Colonic mucosa (tissue), 4 donors: ENCODE results near the gene LMO1. TPM values are rescaled to one million over a fixed set of nuclear protein-coding genes. Genes with fewer than 3 reads are reported as not detected.
A peak's percentile ranks its signal among the peaks of the same experiment; 100 is the strongest.

Experiments
- DNase-seq: peaks from one replicate; pipeline ENCODE4 v3.0.0-alpha.2; 2020
- H3K27ac ChIP-seq: fragments of 200-600 bp; one replicate; pipeline ENCODE4 v1.8.0; 2021
- H3K27me3 ChIP-seq: fragments of 200-600 bp; one replicate; pipeline ENCODE4 v1.8.0; 2021
- H3K36me3 ChIP-seq: fragments of 200-600 bp; one replicate; pipeline ENCODE4 v1.8.0; 2021
- H3K4me1 ChIP-seq: fragments of 200-600 bp; one replicate; pipeline ENCODE4 v1.8.0; 2021; ENCODE audit warnings: mild to moderate bottlenecking
- H3K4me3 ChIP-seq: fragments of 200-600 bp; one replicate; pipeline ENCODE4 v1.8.0; 2021
- H3K9ac ChIP-seq, 2 donors: one replicate each; pipeline ENCODE4 v1.7.0; 2013; ENCODE audit warnings: control low read depth in 2 of 2, low read depth in 2 of 2, low read length in 2 of 2
- H3K9me3 ChIP-seq: fragments of 200-600 bp; one replicate; pipeline ENCODE4 v1.8.0; 2021
- intact Hi-C: fragments of 100-400 bp; cut with DNase I; formaldehyde crosslinking; loops from one replicate; pipeline ENCODE4 v1.14.1; 2022
- total RNA-seq, 2 donors: library from RNA; stranded (reverse); fragmentation: NEBNext Ultra II Directional in 1 of 2; extraction: Animal tissue kit (Norgen Biotek cat#: 25700) in 1 of 2; gene quantifications; one replicate each; pipeline ENCODE4 v1.2.1, GENCODE V29; 2021
- TF ChIP-seq, protein P1 (sequence below): fragments of 200-600 bp; IDR thresholded peaks from one replicate; pipeline ENCODE4 v1.8.0; 2022; ENCODE audit warnings: antibody characterized with exemption, mild to moderate bottlenecking
- donor health status: healthy.
- donor health status: DM: no; HTN: no; CAD: no.
- donor health status: DM: no; HTN: no; CAD: no.

LMO1 gene
- total RNA-seq, 2 donors from 2014 or later, result not detected

DNA sequence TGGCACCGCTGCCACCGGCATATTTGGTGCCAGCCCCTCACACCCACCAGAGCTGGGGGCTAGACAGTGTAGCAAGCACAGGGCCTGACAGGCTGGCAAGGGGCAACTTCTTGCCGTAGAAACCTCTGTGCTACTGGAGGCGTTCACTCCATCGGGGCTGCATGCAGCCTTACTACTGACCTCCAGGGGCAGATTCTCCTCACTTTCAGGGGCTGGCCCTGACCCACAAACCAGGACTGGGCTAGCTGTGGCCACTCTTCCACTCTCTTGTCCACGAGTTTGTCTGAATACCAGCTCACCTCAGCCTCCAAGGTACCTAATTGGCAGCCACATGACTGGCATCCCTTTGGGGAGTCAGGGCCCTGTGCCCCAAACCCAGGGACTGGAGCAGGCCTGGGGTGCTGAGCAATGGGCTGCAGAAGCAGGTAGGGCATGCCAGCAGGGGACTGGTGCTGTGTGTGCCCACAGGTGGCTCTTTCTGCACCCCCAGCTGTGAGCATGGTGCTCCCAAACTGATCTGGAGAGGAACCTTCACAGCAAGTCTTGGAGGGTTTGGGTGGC lies 2.1 kb upstream of the LMO1 start:
- DNase-seq, result no peak
- intact Hi-C loops, result no loop called here
- peaks cover 69% of the 10 kb centered on the region for H3K27me3 ChIP-seq

DNA sequence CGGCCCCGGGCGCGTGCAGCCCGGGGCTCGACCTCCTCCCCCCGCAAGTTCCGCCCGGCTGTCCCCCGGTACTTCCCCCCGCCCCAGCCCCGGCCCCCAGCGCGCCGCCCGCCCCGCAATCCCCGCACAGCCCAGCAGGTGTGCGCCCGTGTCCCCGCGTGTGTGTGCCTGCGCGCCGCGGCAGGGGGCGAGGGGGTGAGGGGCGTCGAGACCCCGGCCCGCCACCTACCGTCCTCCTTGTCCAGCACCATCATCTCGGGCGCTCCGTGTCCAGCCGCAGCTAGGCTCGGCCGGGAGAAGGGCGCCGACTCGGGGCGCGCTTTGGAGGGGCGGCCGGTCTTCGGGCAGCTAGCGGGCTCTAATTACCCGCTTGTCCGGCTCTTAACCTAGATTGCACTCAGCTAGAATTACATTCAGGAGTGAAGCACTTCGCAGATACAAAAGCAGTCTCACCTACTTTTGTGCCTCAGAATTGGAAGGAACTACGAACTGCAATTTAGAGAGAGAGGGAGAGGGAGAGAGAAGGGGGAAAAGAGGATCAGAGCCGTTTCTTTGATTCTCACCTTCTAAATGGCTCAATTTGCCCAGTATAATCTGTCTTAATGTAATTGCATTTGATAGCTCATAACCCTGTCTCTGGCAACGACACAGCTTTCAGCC lies 439 bp downstream of the LMO1 start:
- no peaks in the 10 kb centered on the region for H3K9me3 ChIP-seq
- DNase-seq, result no peak
- H3K27me3 ChIP-seq, result peaks cover 52% of the 10 kb centered on the region
- TF ChIP-seq, protein P1, sequence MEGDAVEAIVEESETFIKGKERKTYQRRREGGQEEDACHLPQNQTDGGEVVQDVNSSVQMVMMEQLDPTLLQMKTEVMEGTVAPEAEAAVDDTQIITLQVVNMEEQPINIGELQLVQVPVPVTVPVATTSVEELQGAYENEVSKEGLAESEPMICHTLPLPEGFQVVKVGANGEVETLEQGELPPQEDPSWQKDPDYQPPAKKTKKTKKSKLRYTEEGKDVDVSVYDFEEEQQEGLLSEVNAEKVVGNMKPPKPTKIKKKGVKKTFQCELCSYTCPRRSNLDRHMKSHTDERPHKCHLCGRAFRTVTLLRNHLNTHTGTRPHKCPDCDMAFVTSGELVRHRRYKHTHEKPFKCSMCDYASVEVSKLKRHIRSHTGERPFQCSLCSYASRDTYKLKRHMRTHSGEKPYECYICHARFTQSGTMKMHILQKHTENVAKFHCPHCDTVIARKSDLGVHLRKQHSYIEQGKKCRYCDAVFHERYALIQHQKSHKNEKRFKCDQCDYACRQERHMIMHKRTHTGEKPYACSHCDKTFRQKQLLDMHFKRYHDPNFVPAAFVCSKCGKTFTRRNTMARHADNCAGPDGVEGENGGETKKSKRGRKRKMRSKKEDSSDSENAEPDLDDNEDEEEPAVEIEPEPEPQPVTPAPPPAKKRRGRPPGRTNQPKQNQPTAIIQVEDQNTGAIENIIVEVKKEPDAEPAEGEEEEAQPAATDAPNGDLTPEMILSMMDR, result no peak
- no peak overlapping the region for H3K27ac ChIP-seq
- peak overlapping the region; percentile 35 for H3K4me3 ChIP-seq
- peaks cover 5% of the 10 kb centered on the region for H3K4me1 ChIP-seq
- intact Hi-C loops, result no loop called here
- H3K9ac ChIP-seq, result no peak overlapping the region
- H3K36me3 ChIP-seq, result no peaks in the 10 kb centered on the region

More for the DNA sequence above, 2.1 kb upstream of the LMO1 start:
- TF ChIP-seq, protein P1, result no peak
- no peak overlapping the region for H3K4me3 ChIP-seq
- H3K36me3 ChIP-seq, result no peaks in the 10 kb centered on the region
- H3K9ac ChIP-seq, result no peak overlapping the region
- H3K9me3 ChIP-seq, result no peaks in the 10 kb centered on the region
- H3K27ac ChIP-seq, result no peak overlapping the region
- H3K4me1 ChIP-seq, result peaks cover 5% of the 10 kb centered on the region

DNA sequence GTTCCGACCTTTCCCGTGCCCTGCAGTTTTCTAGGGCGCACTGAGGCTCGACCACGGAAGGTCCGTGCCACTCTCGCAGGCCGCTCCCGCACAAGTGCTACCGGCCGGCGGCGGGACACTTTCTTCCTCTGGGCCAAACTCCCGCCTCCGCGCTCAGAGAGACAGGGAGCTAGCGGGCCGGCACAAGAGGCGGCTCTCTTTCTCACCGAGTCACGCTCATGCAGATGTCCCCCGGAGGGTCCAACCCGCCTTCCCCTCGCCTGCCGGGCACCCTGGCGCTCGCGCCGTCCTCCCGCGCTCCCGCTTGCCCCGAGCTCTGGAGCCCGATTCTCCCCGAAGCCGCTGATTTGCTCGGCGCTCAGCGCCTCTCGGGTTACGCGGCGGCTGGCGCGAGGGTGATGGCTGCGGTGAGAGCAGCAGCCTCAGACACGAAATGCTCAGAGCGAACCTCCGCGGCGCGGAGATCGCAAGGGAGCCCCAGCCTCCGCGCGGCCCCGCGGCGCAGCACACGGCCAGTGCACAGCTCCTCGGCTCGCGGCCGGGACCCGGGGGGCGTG lies 1.0 kb downstream of the LMO1 start:
- H3K4me1 ChIP-seq, result peaks cover under 1% of the 10 kb centered on the region
- no peak overlapping the region for H3K27ac ChIP-seq
- no peaks in the 10 kb centered on the region for H3K36me3 ChIP-seq
- no peak for DNase-seq
- H3K9ac ChIP-seq, result no peak overlapping the region
- H3K9me3 ChIP-seq, result no peaks in the 10 kb centered on the region
- H3K27me3 ChIP-seq, result peaks cover 46% of the 10 kb centered on the region
- intact Hi-C loops, result no loop called here
- H3K4me3 ChIP-seq, result peak overlapping the region; percentile 35
- TF ChIP-seq, protein P1, result no peak

DNA sequence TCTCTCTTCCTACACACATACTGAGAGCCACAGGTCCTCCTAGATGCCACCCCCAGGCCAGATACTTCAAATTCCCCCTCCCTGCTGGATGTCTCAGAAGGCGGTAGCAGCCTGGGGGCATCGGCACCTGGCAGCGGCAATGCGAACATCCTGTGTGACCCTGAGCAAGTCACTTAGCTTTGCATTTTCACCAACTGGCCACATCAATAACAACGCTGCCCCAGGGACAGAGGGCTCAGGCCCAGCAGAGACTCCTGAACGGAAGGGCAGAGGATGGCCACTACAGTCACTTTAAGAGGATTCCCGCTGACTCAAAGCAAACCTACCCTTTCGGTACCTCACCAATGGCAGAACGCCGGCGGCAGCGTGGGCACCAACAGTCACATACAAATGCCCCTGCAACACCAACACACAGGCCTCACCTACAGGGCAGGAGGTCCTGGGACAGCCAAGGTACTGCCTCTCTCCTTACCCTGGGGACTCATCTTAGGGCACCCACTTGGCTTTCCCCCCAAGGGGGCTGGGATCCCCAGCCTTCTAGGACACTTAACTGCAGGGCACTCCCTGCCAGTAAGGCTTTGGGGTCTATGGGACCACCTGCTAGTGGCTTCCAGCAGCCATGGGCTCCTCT lies 1.6 kb downstream of the LMO1 start:
- no peak overlapping the region for H3K4me3 ChIP-seq
- peaks cover 40% of the 10 kb centered on the region for H3K27me3 ChIP-seq
- no peak overlapping the region for H3K27ac ChIP-seq
- no peaks in the 10 kb centered on the region for H3K4me1 ChIP-seq
- no peak overlapping the region for H3K9ac ChIP-seq
- no peaks in the 10 kb centered on the region for H3K9me3 ChIP-seq
- no peaks in the 10 kb centered on the region for H3K36me3 ChIP-seq
- DNase-seq, result no peak
- intact Hi-C loops, result no loop called here
- TF ChIP-seq, protein P1, result no peak

DNA sequence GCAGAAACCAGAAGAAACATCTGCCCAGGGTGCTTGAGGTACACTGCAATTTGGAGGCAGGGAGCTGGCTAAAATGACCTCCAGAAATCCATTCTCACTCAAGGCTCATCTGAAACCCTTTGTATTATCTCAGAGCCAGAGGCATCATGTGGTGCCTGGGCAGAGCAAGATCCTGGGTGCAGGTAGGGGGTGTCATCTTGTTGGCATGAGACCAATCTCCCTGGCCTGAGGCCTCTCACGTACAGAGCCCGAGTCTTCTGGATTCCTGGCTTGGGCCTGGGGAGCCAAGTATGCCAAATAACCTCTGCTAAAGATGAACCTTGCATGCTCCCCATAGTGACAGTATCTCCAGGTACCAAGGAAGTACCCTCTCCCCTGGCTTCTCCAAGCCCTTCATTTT lies 2.4 kb downstream of the LMO1 start:
- H3K4me1 ChIP-seq, result no peaks in the 10 kb centered on the region
- DNase-seq, result no peak
- H3K9me3 ChIP-seq, result no peaks in the 10 kb centered on the region
- peaks cover 34% of the 10 kb centered on the region for H3K27me3 ChIP-seq
- TF ChIP-seq, protein P1, result no peak
- no peak overlapping the region for H3K4me3 ChIP-seq
- intact Hi-C loops, result no loop called here
- H3K27ac ChIP-seq, result no peak overlapping the region
- H3K36me3 ChIP-seq, result no peaks in the 10 kb centered on the region
- H3K9ac ChIP-seq, result no peak overlapping the region
